HCT116 (cell line): Measurements from ENCODE around the gene NOX3. TPM values are rescaled to one million over a fixed set of nuclear protein-coding genes. Genes with fewer than 3 reads are reported as not detected.

Experiments
- ATAC-seq: fragments of 200-7000 bp; cut with Tn5 transposase; 2 replicates; pipeline ENCODE4 v1.9.1; 2020; ENCODE audit warnings: mild to moderate bottlenecking, moderate library complexity
- BruUV-seq: library from RNA; stranded (reverse); fragments of 400-500 nt; replicated peaks from 2 replicates; lab custom pipeline; 2021; lab: Mats Ljungman, UMichigan
- CTCF ChIA-PET: fragments of 300-600 bp; sonication (Branson Sonifier 250); formaldehyde crosslinking; loops from one replicate; lab custom pipeline; 2021; ENCODE audit warnings: antibody characterized with exemption; lab: Charles Lee
- POLR2A ChIA-PET: fragments of 300-600, 350-600 bp; sonication (Branson Sonifier 250); formaldehyde crosslinking; loops from one replicate; lab custom pipeline; 2021; ENCODE audit warnings: antibody characterized with exemption; lab: Charles Lee
- RAD21 ChIA-PET, 2 experiments: fragments of 300-600 bp; sonication (Branson Sonifier 250); formaldehyde crosslinking; loops; one replicate each; lab custom pipeline; 2023; ENCODE audit warnings: low total read pairs in 2 of 2; ENCODE audit not compliant: uncharacterized antibody in 2 of 2, unreplicated experiment in 2 of 2, low non-redundant PET in 1 of 2; lab: Charles Lee
- DNase-seq: peaks from one replicate; pipeline ENCODE4 v3.0.0-alpha.2; 2010; ENCODE audit warnings: low read depth, low spot score
- H2AFZ ChIP-seq: fragments of 200-600 bp; shearing (Covaris generic), sonication (generic); 2 replicates; pipeline ENCODE4 v1.6.1; 2017; ENCODE audit warnings: low read depth, mixed run types, mixed read lengths, antibody characterized with exemption, low read length; ENCODE audit not compliant: poor library complexity, severe bottlenecking
- H3K27ac ChIP-seq: 2 replicates; pipeline ENCODE4 v1.5.1; 2012; ENCODE audit warnings: low read depth, low read length
- H3K27me3 ChIP-seq: fragments of 200-600 bp; sonication (generic); 2 replicates; pipeline ENCODE4 v1.6.1; 2016; ENCODE audit warnings: mixed run types, low read length, mixed read lengths; ENCODE audit not compliant: insufficient read depth
- H3K36me3 ChIP-seq, 2 experiments: fragments of 200-500 bp in 1 of 2; fragments of 200-600 bp in 1 of 2; sonication (Bioruptor generic) in 1 of 2; sonication (generic) in 1 of 2; 2 replicates each; pipeline versions ENCODE4 v1.5.1 to v1.6.1; 2014 to 2016; ENCODE audit warnings: low read length in 2 of 2, inconsistent platforms in 1 of 2, mixed read lengths in 1 of 2, mixed run types in 1 of 2; ENCODE audit not compliant: insufficient read depth in 2 of 2, control insufficient read depth in 1 of 2
- H3K4me1 ChIP-seq, 2 experiments: fragments of 200-600 bp in 1 of 2; sonication (generic) in 1 of 2; 2 replicates each; pipeline versions ENCODE4 v1.5.1 to v1.6.1; 2012 to 2017; ENCODE audit warnings: low read length in 2 of 2, inconsistent platforms in 1 of 2, mild to moderate bottlenecking in 1 of 2, mixed read lengths in 1 of 2, mixed run types in 1 of 2, moderate library complexity in 1 of 2; ENCODE audit not compliant: insufficient read depth in 2 of 2, control insufficient read depth in 1 of 2
- H3K4me2 ChIP-seq: fragments of 200-600 bp; sonication (generic); 2 replicates; pipeline ENCODE4 v1.6.1; 2017; ENCODE audit warnings: mixed run types, low read length, mixed read lengths
- H3K4me3 ChIP-seq, 2 experiments: fragments of 200-600 bp in 1 of 2; sonication (generic) in 1 of 2; replicated peaks in 1 of 2; 2 replicates each; pipeline ENCODE4 v1.5.1; 2011 to 2016; ENCODE audit warnings: low read length in 2 of 2, control low read depth in 1 of 2, low read depth in 1 of 2, mild to moderate bottlenecking in 1 of 2, mixed read lengths in 1 of 2, mixed run types in 1 of 2
- H3K79me2 ChIP-seq: fragments of 200-600 bp; sonication (generic); 2 replicates; pipeline ENCODE4 v1.6.1; 2017; ENCODE audit warnings: mild to moderate bottlenecking, mixed run types, low read length, moderate library complexity, mixed read lengths; ENCODE audit not compliant: insufficient read depth
- H3K9ac ChIP-seq: fragments of 200-600 bp; sonication (generic); 2 replicates; pipeline ENCODE4 v1.6.1; 2016; ENCODE audit warnings: low read length, mixed read lengths
- H3K9me2 ChIP-seq: fragments of 200-600 bp; sonication (generic), shearing (Covaris generic); 2 replicates; pipeline ENCODE4 v1.6.1; 2017; ENCODE audit warnings: mixed run types, mild to moderate bottlenecking, moderate library complexity; ENCODE audit not compliant: insufficient read depth
- H3K9me3 ChIP-seq, 2 experiments: fragments of 200-500 bp in 1 of 2; fragments of 200-600 bp in 1 of 2; sonication (Bioruptor generic) in 1 of 2; sonication (generic) in 1 of 2; 2 replicates each; pipeline ENCODE4 v1.6.1; 2014 to 2017; ENCODE audit warnings: low read length in 2 of 2, mixed read lengths in 2 of 2, inconsistent platforms in 1 of 2, low read depth in 1 of 2, mild to moderate bottlenecking in 1 of 2, mixed run types in 1 of 2, moderate library complexity in 1 of 2; ENCODE audit not compliant: control insufficient read depth in 1 of 2, insufficient read depth in 1 of 2
- H4K20me1 ChIP-seq: fragments of 200-600 bp; sonication (generic), shearing (Covaris generic); 2 replicates; pipeline ENCODE4 v1.6.1; 2017; ENCODE audit warnings: mixed run types, mild to moderate bottlenecking, moderate library complexity; ENCODE audit not compliant: insufficient read depth
- ATF3 ChIP-seq: IDR thresholded peaks from 2 replicates; pipeline ENCODE4 v1.6.1; 2012
- CEBPB ChIP-seq: IDR thresholded peaks from 2 replicates; pipeline ENCODE4 v1.6.1; 2012; ENCODE audit warnings: low read depth
- EGR1 ChIP-seq: IDR thresholded peaks from 2 replicates; pipeline ENCODE4 v1.6.1; 2012; ENCODE audit warnings: low read depth
- FOSL1 ChIP-seq: IDR thresholded peaks from 2 replicates; pipeline ENCODE4 v1.6.1; 2012; ENCODE audit warnings: low read depth
- JUND ChIP-seq: IDR thresholded peaks from 2 replicates; pipeline ENCODE4 v1.6.1; 2012
- POLR2A ChIP-seq: IDR thresholded peaks from 2 replicates; pipeline ENCODE4 v1.7.0; 2011; ENCODE audit warnings: borderline replicate concordance; ENCODE audit not compliant: insufficient read depth, insufficient read length; ENCODE audit errors: extremely low read depth
- REST ChIP-seq: IDR thresholded peaks from 2 replicates; pipeline ENCODE4 v1.6.1; 2012; ENCODE audit warnings: low read depth
- SIN3A ChIP-seq: IDR thresholded peaks from 2 replicates; pipeline ENCODE4 v1.6.1; 2012; ENCODE audit warnings: low read depth
- SP1 ChIP-seq: IDR thresholded peaks from 2 replicates; pipeline ENCODE4 v1.6.1; 2012; ENCODE audit warnings: low read depth
- SRF ChIP-seq: IDR thresholded peaks from 2 replicates; pipeline ENCODE4 v1.6.1; 2012; ENCODE audit warnings: low read depth
- intact Hi-C: fragments of 100-400 bp; cut with micrococcal nuclease; formaldehyde crosslinking; loops from 2 replicates; pipeline ENCODE4 v1.10.0; 2022
- total RNA-seq: library from RNA; stranded (reverse); gene quantifications from one replicate; pipeline ENCODE4 v1.2.1, GENCODE V29; 2021; ENCODE audit not compliant: unreplicated experiment
- TF ChIP-seq, protein P1 (sequence below): IDR thresholded peaks from 2 replicates; pipeline ENCODE4 v1.6.1; 2012
- TF ChIP-seq, protein P2 (sequence below): IDR thresholded peaks from 2 replicates; pipeline ENCODE4 v1.6.1; 2011; ENCODE audit warnings: mild to moderate bottlenecking, low read length, moderate library complexity; ENCODE audit not compliant: insufficient replicate concordance; ENCODE audit errors: extremely low read depth
- TF ChIP-seq, protein P3 (sequence below), 3 experiments: fragments of 200-600 bp in 1 of 3; sonication (generic) in 1 of 3; IDR thresholded peaks in 2 of 3; conservative IDR thresholded peaks in 1 of 3; 2 replicates each; pipeline ENCODE4 v1.5.1; 2012 to 2017; ENCODE audit warnings: low read depth in 2 of 3, low read length in 2 of 3, antibody characterized with exemption in 1 of 3, borderline replicate concordance in 1 of 3, control low read depth in 1 of 3, mild to moderate bottlenecking in 1 of 3, mixed read lengths in 1 of 3, mixed run types in 1 of 3, moderate library complexity in 1 of 3; ENCODE audit not compliant: insufficient read depth in 1 of 3

The NOX3 gene
- total RNA-seq, 1 experiment from 2014 or later: not detected

- Histone ChIP-seq H3K9me3 (no peaks in the 10 kb centered on the region), H3K9me2 (no peaks in the 10 kb centered on the region), H4K20me1 (no peaks in the 10 kb centered on the region), H3K4me3 (no peak overlapping the region), H3K4me2 (no peak overlapping the region), H3K36me3 (no peaks in the 10 kb centered on the region), H3K9ac (no peak overlapping the region), H3K4me1 (no peaks in the 10 kb centered on the region), H2AFZ (no peak overlapping the region), H3K27me3 (no peaks in the 10 kb centered on the region), H3K27ac (no peak overlapping the region), H3K79me2 (no peaks in the 10 kb centered on the region)
- no peak for DNase-seq
- intact Hi-C loops: no loop called here
- BruUV-seq: no TSS peak
- RAD21 ChIA-PET: no interaction called here
- CTCF ChIA-PET: no interaction called here
- ATAC-seq: no peak
- no peak for TF ChIP-seq EGR1
- no peak for TF ChIP-seq ATF3
- TF ChIP-seq CEBPB: no peak
- TF ChIP-seq SIN3A: no peak
- TF ChIP-seq SP1: no peak
- no peak for TF ChIP-seq REST
- TF ChIP-seq, protein P1, sequence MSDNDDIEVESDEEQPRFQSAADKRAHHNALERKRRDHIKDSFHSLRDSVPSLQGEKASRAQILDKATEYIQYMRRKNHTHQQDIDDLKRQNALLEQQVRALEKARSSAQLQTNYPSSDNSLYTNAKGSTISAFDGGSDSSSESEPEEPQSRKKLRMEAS: no peak
- TF ChIP-seq, protein P2, sequence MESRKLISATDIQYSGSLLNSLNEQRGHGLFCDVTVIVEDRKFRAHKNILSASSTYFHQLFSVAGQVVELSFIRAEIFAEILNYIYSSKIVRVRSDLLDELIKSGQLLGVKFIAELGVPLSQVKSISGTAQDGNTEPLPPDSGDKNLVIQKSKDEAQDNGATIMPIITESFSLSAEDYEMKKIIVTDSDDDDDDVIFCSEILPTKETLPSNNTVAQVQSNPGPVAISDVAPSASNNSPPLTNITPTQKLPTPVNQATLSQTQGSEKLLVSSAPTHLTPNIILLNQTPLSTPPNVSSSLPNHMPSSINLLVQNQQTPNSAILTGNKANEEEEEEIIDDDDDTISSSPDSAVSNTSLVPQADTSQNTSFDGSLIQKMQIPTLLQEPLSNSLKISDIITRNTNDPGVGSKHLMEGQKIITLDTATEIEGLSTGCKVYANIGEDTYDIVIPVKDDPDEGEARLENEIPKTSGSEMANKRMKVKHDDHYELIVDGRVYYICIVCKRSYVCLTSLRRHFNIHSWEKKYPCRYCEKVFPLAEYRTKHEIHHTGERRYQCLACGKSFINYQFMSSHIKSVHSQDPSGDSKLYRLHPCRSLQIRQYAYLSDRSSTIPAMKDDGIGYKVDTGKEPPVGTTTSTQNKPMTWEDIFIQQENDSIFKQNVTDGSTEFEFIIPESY: no peak
- no peak for TF ChIP-seq POLR2A
- TF ChIP-seq FOSL1: no peak
- TF ChIP-seq, protein P3, sequence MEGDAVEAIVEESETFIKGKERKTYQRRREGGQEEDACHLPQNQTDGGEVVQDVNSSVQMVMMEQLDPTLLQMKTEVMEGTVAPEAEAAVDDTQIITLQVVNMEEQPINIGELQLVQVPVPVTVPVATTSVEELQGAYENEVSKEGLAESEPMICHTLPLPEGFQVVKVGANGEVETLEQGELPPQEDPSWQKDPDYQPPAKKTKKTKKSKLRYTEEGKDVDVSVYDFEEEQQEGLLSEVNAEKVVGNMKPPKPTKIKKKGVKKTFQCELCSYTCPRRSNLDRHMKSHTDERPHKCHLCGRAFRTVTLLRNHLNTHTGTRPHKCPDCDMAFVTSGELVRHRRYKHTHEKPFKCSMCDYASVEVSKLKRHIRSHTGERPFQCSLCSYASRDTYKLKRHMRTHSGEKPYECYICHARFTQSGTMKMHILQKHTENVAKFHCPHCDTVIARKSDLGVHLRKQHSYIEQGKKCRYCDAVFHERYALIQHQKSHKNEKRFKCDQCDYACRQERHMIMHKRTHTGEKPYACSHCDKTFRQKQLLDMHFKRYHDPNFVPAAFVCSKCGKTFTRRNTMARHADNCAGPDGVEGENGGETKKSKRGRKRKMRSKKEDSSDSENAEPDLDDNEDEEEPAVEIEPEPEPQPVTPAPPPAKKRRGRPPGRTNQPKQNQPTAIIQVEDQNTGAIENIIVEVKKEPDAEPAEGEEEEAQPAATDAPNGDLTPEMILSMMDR (IDR thresholded peaks at IDR 0.05 in 2 of 3, conservative IDR thresholded peaks at IDR 0.05 in 1 of 3; ENCODE audit: borderline replicate concordance in 1 of 3, insufficient read depth in 1 of 3, low read depth in 2 of 3, low read length in 2 of 3): no peak
- TF ChIP-seq JUND: no peak
- no peak for TF ChIP-seq SRF
- POLR2A ChIA-PET: no interaction called here
Measured at GRCh38 chr6:155402656-155403304, 52.9 kb downstream of the NOX3 start.
